Ovary (tissue), 3 donors: ENCODE results near the gene RDH16.

ENCODE experiments used
- EP300 ChIP-seq: sonication (generic); formaldehyde crosslinking; IDR thresholded peaks from one replicate; pipeline ENCODE4 v1.6.1; 2017; ENCODE audit warnings: antibody characterized with exemption
- POLR2A ChIP-seq: fragments of 450-650 bp; IDR thresholded peaks from one replicate; pipeline ENCODE4 v1.6.1; 2017; ENCODE audit warnings: antibody characterized with exemption, mild to moderate bottlenecking, moderate library complexity
- TF ChIP-seq, protein P1 (sequence below), 3 donors: fragments of 450-650 bp in 2 of 3; fragments of 200-600 bp in 1 of 3; IDR thresholded peaks; one replicate each; pipeline versions ENCODE4 v1.5.1 to v1.8.0; 2016 to 2022; ENCODE audit warnings: antibody characterized with exemption in 3 of 3, mild to moderate bottlenecking in 1 of 3
- donor health status: DM: no; HTN: no; CAD: no.

DNA sequence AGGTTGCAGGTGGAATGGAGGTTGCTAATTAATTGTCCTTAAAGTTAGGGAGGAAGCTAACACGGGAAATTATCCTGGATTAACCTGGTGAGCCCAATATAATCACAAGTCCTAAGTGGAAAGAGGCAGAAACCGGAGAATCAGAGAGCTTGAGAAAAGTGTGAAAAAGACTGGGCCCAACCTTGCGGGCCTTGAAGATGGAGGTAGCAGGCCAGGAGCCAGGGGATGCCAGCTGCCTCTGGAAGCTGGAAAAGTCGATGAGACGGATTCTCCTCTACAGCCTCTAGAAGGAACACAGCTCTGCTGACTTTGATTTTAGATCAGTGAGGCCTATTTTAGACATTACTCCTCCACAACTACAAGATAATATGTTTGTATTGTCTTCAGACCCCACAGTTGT, 25.3 kb downstream of the RDH16 start:
- TF ChIP-seq EP300 (no peak), POLR2A (no peak)
- TF ChIP-seq, protein P1, sequence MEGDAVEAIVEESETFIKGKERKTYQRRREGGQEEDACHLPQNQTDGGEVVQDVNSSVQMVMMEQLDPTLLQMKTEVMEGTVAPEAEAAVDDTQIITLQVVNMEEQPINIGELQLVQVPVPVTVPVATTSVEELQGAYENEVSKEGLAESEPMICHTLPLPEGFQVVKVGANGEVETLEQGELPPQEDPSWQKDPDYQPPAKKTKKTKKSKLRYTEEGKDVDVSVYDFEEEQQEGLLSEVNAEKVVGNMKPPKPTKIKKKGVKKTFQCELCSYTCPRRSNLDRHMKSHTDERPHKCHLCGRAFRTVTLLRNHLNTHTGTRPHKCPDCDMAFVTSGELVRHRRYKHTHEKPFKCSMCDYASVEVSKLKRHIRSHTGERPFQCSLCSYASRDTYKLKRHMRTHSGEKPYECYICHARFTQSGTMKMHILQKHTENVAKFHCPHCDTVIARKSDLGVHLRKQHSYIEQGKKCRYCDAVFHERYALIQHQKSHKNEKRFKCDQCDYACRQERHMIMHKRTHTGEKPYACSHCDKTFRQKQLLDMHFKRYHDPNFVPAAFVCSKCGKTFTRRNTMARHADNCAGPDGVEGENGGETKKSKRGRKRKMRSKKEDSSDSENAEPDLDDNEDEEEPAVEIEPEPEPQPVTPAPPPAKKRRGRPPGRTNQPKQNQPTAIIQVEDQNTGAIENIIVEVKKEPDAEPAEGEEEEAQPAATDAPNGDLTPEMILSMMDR (IDR thresholded peaks at IDR 0.05) = no peak
